ENCODE results near the gene BABAM2.
"Not testable (repeated sequence)": the region's sequence is repeated elsewhere in the genome, so short reads cannot be mapped to it uniquely, and the experiment has no call there.

BABAM2 gene

GRCh38 chr2:27878825-27879224 lies 11.7 kb upstream of the BABAM2 start:
- DNase-seq: no peak

GRCh38 chr2:27881815-27882583 lies 8.5 kb upstream of the BABAM2 start:
- not testable (repeated sequence) for DNase-seq

- not testable (repeated sequence) for DNase-seq
Observed at GRCh38 chr2:27882584-27882922, 8.0 kb upstream of the BABAM2 start.

GRCh38 chr2:27884601-27885000 lies 5.9 kb upstream of the BABAM2 start:
- no peak for DNase-seq

- no peak for DNase-seq
Observed at GRCh38 chr2:27885234-27885633, 5.3 kb upstream of the BABAM2 start.

- DNase-seq: no peak
Observed at GRCh38 chr2:27885661-27886060, 4.9 kb upstream of the BABAM2 start.

GRCh38 chr2:27886322-27886721 lies 4.2 kb upstream of the BABAM2 start:
- DNase-seq: no peak

- DNase-seq: no peak
Observed at GRCh38 chr2:27887111-27887510, 3.4 kb upstream of the BABAM2 start.

- no peak for DNase-seq
Observed at GRCh38 chr2:27887830-27888229, 2.7 kb upstream of the BABAM2 start.

- no peak for DNase-seq
Observed at GRCh38 chr2:27888790-27889189, 1.7 kb upstream of the BABAM2 start.

- DNase-seq: peak in 1 of 56 donors; percentile 30
Observed at GRCh38 chr2:27889774-27890145, 769 bp upstream of the BABAM2 start.

GRCh38 chr2:27890924-27891672 lies 569 bp downstream of the BABAM2 start:
- DNase-seq: peak in 38 of 56 donors; percentile 2 to 68 (median 36)

GRCh38 chr2:27891673-27892105 lies 1.2 kb downstream of the BABAM2 start:
- no peak for DNase-seq

- no peak for DNase-seq
Observed at GRCh38 chr2:27893006-27893405, 2.5 kb downstream of the BABAM2 start.

GRCh38 chr2:27897717-27898116 lies 7.2 kb downstream of the BABAM2 start:
- DNase-seq: no peak

GRCh38 chr2:27901234-27901633 lies 10.7 kb downstream of the BABAM2 start:
- DNase-seq: peak in 8 of 56 donors; percentile 1 to 37 (median 14)

GRCh38 chr2:27902098-27902497 lies 11.6 kb downstream of the BABAM2 start:
- no peak for DNase-seq

GRCh38 chr2:27903018-27903417 lies 12.5 kb downstream of the BABAM2 start:
- DNase-seq: no peak

GRCh38 chr2:27903649-27904404 lies 13.3 kb downstream of the BABAM2 start:
- DNase-seq: no peak

- DNase-seq: no peak
Observed at GRCh38 chr2:27904405-27904665, 13.8 kb downstream of the BABAM2 start.

GRCh38 chr2:27906074-27906473 lies 15.5 kb downstream of the BABAM2 start:
- no peak for DNase-seq

GRCh38 chr2:27907547-27907946 lies 17.0 kb downstream of the BABAM2 start:
- no peak for DNase-seq

All from amygdala (tissue), 56 donors.